GM12878 (cell line): Measurements from ENCODE around the gene DHX40. TPM values are rescaled to one million over a fixed set of nuclear protein-coding genes. Genes with fewer than 3 reads are reported as not detected.

ENCODE experiments used
- ATAC-seq: fragments of 200-7000 bp; cut with Tn5 transposase; 3 replicates; pipeline ENCODE4 v1.9.1; 2020; ENCODE audit warnings: mild to moderate bottlenecking, moderate library complexity
- BruUV-seq: library from RNA; stranded (reverse); fragments of 400-500 nt; replicated peaks from 2 replicates; lab custom pipeline; 2021; lab: Mats Ljungman, UMichigan
- CTCF ChIA-PET: fragments of 300-600 bp; sonication (Branson Sonifier 250); formaldehyde crosslinking; extraction: SDS; loops from one replicate; lab custom pipeline; 2021; ENCODE audit warnings: inconsistent platforms; lab: Yijun Ruan, JAX
- POLR2A ChIA-PET: fragments of 350-600 bp; formaldehyde crosslinking; extraction: SDS; loops from one replicate; lab custom pipeline; 2021; ENCODE audit warnings: inconsistent platforms; lab: Charles Lee
- RAD21 ChIA-PET: fragments of 300-600 bp; sonication (Branson Sonifier 250); formaldehyde crosslinking; loops from one replicate; lab custom pipeline; 2023; ENCODE audit warnings: antibody characterized with exemption; ENCODE audit not compliant: unreplicated experiment; lab: Charles Lee
- SMC1A ChIA-PET: fragments of 300-600 bp; sonication (Branson Sonifier 250); formaldehyde crosslinking; loops from one replicate; lab custom pipeline; 2023; ENCODE audit not compliant: unreplicated experiment, uncharacterized antibody; lab: Charles Lee
- DNase-seq: peaks from one replicate; pipeline ENCODE4 v3.0.0-alpha.2; 2011; ENCODE audit warnings: low read depth, low spot score
- FAIRE-seq: peaks from 3 replicates; lab custom pipeline; 2011; peaks lifted over from hg19 to GRCh38; lab: Jason Lieb, UNC
- H2AFZ ChIP-seq: 2 replicates; pipeline ENCODE4 v1.6.0; 2011; ENCODE audit warnings: low read depth, low read length, control low read depth; ENCODE audit not compliant: control insufficient read depth
- H3K27ac ChIP-seq: 2 replicates; pipeline ENCODE4 v1.5.1; 2011; ENCODE audit warnings: control low read depth; ENCODE audit not compliant: control insufficient read depth, insufficient read depth
- H3K27me3 ChIP-seq, 2 experiments: replicated peaks in 1 of 2; 2 replicates each; pipeline versions ENCODE4 v1.6.0 to v1.6.1; 2011; ENCODE audit warnings: low read length in 1 of 2; ENCODE audit not compliant: control insufficient read depth in 2 of 2, insufficient read depth in 2 of 2
- H3K36me3 ChIP-seq, 2 experiments: 2 replicates each; pipeline ENCODE4 v1.5.1; 2011; ENCODE audit warnings: low read length in 1 of 2; ENCODE audit not compliant: control insufficient read depth in 2 of 2, insufficient read depth in 2 of 2
- H3K4me1 ChIP-seq: 2 replicates; pipeline ENCODE4 v1.6.1; 2011; ENCODE audit warnings: mild to moderate bottlenecking, low read length, moderate library complexity, mixed read lengths; ENCODE audit not compliant: control insufficient read depth, insufficient read depth
- H3K4me2 ChIP-seq: 2 replicates; pipeline ENCODE4 v1.6.0; 2011; ENCODE audit warnings: control low read depth; ENCODE audit not compliant: control insufficient read depth, insufficient read depth
- H3K4me3 ChIP-seq: fragments of 200-600 bp; sonication (generic); 2 replicates; pipeline ENCODE4 v1.5.1; 2016
- H3K79me2 ChIP-seq: 2 replicates; pipeline ENCODE4 v1.6.0; 2011; ENCODE audit warnings: low read length; ENCODE audit not compliant: control insufficient read depth, insufficient read depth
- H3K9ac ChIP-seq: 2 replicates; pipeline ENCODE4 v1.8.0; 2011; ENCODE audit warnings: low read length, control low read depth, mixed read lengths; ENCODE audit not compliant: control insufficient read depth, insufficient read depth
- H3K9me3 ChIP-seq: replicated peaks from 3 replicates; pipeline ENCODE4 v1.5.1; 2011; ENCODE audit warnings: mild to moderate bottlenecking, low read length; ENCODE audit not compliant: control insufficient read depth, insufficient read depth
- H4K20me1 ChIP-seq: 2 replicates; pipeline ENCODE4 v1.6.0; 2011; ENCODE audit not compliant: control insufficient read depth, insufficient read depth
- CREM ChIP-seq: IDR thresholded peaks from 2 replicates; pipeline ENCODE4 v1.6.1; 2014; ENCODE audit warnings: antibody characterized with exemption, low read depth
- FOS ChIP-seq: IDR thresholded peaks from 3 replicates; pipeline ENCODE4 v1.6.1; 2011; ENCODE audit warnings: borderline replicate concordance; ENCODE audit not compliant: insufficient read length; ENCODE audit errors: extremely low read depth
- GATAD2B ChIP-seq: fragments of 450-650 bp; conservative IDR thresholded peaks from 2 replicates; pipeline ENCODE4 v1.6.1; 2017; ENCODE audit warnings: low read depth, mild to moderate bottlenecking, moderate library complexity
- HDAC2 ChIP-seq: fragments of 200-600 bp; sonication (generic); IDR thresholded peaks from 2 replicates; pipeline ENCODE4 v1.6.1; 2017
- IKZF2 ChIP-seq, 2 experiments: fragments of 450-650 bp; IDR thresholded peaks; 2 replicates each; pipeline ENCODE4 v1.6.1; 2017; ENCODE audit warnings: mild to moderate bottlenecking in 2 of 2, moderate library complexity in 2 of 2
- MEF2B ChIP-seq: fragments of 450-650 bp; IDR thresholded peaks from 2 replicates; pipeline ENCODE4 v1.6.1; 2018; ENCODE audit warnings: mild to moderate bottlenecking, moderate library complexity; ENCODE audit not compliant: partially characterized antibody, poor library complexity, severe bottlenecking
- RAD21 ChIP-seq: IDR thresholded peaks from 2 replicates; pipeline ENCODE4 v1.6.1; 2011; ENCODE audit warnings: mild to moderate bottlenecking, low read depth, low read length, moderate library complexity; ENCODE audit not compliant: insufficient read depth
- RFX5 ChIP-seq: IDR thresholded peaks from 2 replicates; pipeline ENCODE4 v1.6.1; 2011; ENCODE audit warnings: low read depth, low read length, improper control_type of control experiment
- RUNX3 ChIP-seq: IDR thresholded peaks from 2 replicates; pipeline ENCODE4 v1.6.1; 2012; ENCODE audit warnings: low read length, inconsistent platforms
- WGBS: methylation state at CpG from one replicate; pipeline ENCODE4 v1.1.6; 2016; ENCODE audit warnings: low lambda C conversion rate; ENCODE audit not compliant: insufficient replicate concordance, insufficient coverage; ENCODE audit errors: missing lambda C conversion rate; 5-methylcytosine and 5-hydroxymethylcytosine counted together
- in situ Hi-C: fragments of 300-500 bp; cut with MboI; formaldehyde crosslinking; loops from 9 replicates; pipeline ENCODE4 v1.14.3; 2018; ENCODE audit warnings: mixed read lengths
- intact Hi-C: fragments of 100-400 bp; cut with micrococcal nuclease; formaldehyde crosslinking; loops from one replicate; pipeline ENCODE4 v1.14.2; 2022; ENCODE audit not compliant: unreplicated experiment
- polyA plus RNA-seq, 11 experiments: library from polyadenylated mRNA; depleted of rRNA in 4 of 11; unstranded in 6 of 11; stranded (reverse) in 5 of 11; fragments of >200 nt; fragmentation: Nextera tagmentation in 4 of 11; fragmentation: Illumina TruSeq in 1 of 11; extraction: Ambion mirVana in 4 of 11; extraction: Trizol in 1 of 11; gene quantifications; 1 replicate in 1 of 11; 2 replicates in 10 of 11; pipeline versions ENCODE4 v1.2.1 to v1.2.3, GENCODE V29; 2011 to 2016; ENCODE audit warnings: inconsistent platforms in 2 of 11, missing spikeins in 2 of 11, low read depth in 1 of 11
- total RNA-seq, 4 experiments: library from RNA; depleted of rRNA in 3 of 4; stranded (reverse); fragments of >200 nt in 3 of 4; fragmentation: Illumina TruSeq in 1 of 4; extraction: Trizol in 1 of 4; gene quantifications; 2 replicates each; pipeline versions ENCODE4 v1.2.1 to v1.2.3, GENCODE V29; 2013 to 2021
- TF ChIP-seq, protein P1 (sequence below): fragments of 450-650 bp; IDR thresholded peaks from 2 replicates; pipeline ENCODE4 v1.6.1; 2017; ENCODE audit warnings: mild to moderate bottlenecking, low read depth, inconsistent platforms; ENCODE audit not compliant: poor library complexity, severe bottlenecking
- TF ChIP-seq, protein P2 (sequence below): fragments of 450-650 bp; IDR thresholded peaks from 2 replicates; pipeline ENCODE4 v1.6.1; 2018; ENCODE audit warnings: borderline replicate concordance, mild to moderate bottlenecking; ENCODE audit not compliant: partially characterized antibody
- TF ChIP-seq, protein P3 (sequence below): IDR thresholded peaks from 2 replicates; pipeline ENCODE4 v1.6.1; 2011; ENCODE audit warnings: low read depth, mild to moderate bottlenecking, low read length, moderate library complexity, borderline replicate concordance; ENCODE audit errors: extremely low read depth

Gene DHX40
- total and polyA plus RNA-seq, 10 of the 15 experiments (the other 5 are each of a cell fraction or from before 2014, with no cell fraction given), result 4.8 to 29.2 (median 12.0) TPM

DNA sequence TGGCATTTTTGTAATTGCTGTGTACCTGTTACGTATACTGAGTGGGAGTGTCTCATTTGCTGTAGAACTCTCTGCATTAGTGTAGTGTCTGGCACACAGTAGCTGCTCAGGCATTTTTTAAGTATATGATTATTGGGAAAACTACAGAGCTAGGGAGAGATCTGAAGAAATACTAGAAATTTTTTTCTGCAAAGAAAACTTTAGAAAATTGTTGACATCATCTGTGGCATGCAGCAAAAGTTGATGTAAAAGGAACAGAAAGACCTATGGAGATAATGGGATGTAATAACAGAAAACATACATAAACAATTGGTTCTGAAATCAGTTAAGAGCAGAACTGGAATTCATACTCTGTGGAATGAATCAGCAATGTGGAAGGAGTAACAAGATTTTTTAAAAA, 65.9 kb downstream of the DHX40 start:
- ChIA-PET SMC1A (no interaction called here), CTCF (no interaction called here), POLR2A (no interaction called here), RAD21 (interaction anchor here (1.3 kb wide), 1 partner anchor 9 kb away, joined by 3 read pairs; no protein-coding TSS in a partner anchor)
- in situ Hi-C loops (no loop called here), intact Hi-C loops (no loop called here)
- DNase-seq (no peak), FAIRE-seq (no peak), ATAC-seq (no peak)
- no peak overlapping the region for H3K4me2 ChIP-seq
- peaks cover 15% of the 10 kb centered on the region for H4K20me1 ChIP-seq
- H3K27ac ChIP-seq, result no peak overlapping the region
- WGBS, result 86% methylated on average over 1 of the region's 1 CpG
- H3K4me1 ChIP-seq, result peaks cover 22% of the 10 kb centered on the region
- no peak overlapping the region for H2AFZ ChIP-seq
- H3K79me2 ChIP-seq, result peaks cover 90% of the 10 kb centered on the region
- peaks cover 0 to 17% of the 10 kb centered on the region in 2 experiments; a peak in 2 of 4 replicates for H3K36me3 ChIP-seq
- no peaks in the 10 kb centered on the region for H3K27me3 ChIP-seq
- H3K4me3 ChIP-seq, result no peak overlapping the region
- no TSS peak for BruUV-seq
- no peak overlapping the region for H3K9ac ChIP-seq
- TF ChIP-seq HDAC2 (no peak), RAD21 (no peak)
- TF ChIP-seq, protein P1, sequence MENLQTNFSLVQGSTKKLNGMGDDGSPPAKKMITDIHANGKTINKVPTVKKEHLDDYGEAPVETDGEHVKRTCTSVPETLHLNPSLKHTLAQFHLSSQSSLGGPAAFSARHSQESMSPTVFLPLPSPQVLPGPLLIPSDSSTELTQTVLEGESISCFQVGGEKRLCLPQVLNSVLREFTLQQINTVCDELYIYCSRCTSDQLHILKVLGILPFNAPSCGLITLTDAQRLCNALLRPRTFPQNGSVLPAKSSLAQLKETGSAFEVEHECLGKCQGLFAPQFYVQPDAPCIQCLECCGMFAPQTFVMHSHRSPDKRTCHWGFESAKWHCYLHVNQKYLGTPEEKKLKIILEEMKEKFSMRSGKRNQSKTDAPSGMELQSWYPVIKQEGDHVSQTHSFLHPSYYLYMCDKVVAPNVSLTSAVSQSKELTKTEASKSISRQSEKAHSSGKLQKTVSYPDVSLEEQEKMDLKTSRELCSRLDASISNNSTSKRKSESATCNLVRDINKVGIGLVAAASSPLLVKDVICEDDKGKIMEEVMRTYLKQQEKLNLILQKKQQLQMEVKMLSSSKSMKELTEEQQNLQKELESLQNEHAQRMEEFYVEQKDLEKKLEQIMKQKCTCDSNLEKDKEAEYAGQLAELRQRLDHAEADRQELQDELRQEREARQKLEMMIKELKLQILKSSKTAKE, result no peak
- no peaks in the 10 kb centered on the region for H3K9me3 ChIP-seq

DNA sequence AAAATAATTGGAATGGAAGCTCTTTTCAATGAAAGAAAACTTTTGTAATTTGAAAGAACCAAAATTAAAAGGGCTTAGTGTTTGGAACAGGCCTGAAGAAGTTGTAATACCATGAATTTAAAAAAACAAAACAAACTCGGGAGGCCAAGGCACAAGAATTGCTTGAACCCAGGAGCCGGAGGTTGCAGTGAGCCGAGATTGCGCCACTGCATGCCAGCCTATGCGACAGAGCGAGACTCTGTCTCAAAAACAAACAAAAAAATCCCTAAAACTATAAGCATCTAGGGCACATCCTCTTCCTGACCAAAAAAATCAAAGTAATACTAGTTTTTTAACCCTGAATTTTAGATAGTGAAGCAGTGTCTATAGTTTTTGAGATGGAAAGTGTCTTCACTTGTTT, 67.0 kb downstream of the DHX40 start:
- DNase-seq (no peak), FAIRE-seq (no peak), ATAC-seq (no peak)
- peaks cover 22% of the 10 kb centered on the region for H3K4me1 ChIP-seq
- peaks cover 85% of the 10 kb centered on the region for H3K79me2 ChIP-seq
- ChIA-PET POLR2A (interaction anchor here (0.7 to 12.3 kb wide), 2 partner anchors 12 to 151 kb away, joined by 3 to 111 read pairs; partner anchors contain the start of gene CLTC), RAD21 (interaction anchor here (0.7 to 1.3 kb wide), 2 partner anchors 10 to 111 kb away, joined by 3 read pairs; no protein-coding TSS in a partner anchor), SMC1A (interaction anchor here (0.6 to 1.0 kb wide), 2 partner anchors 10 to 15 kb away, joined by 4 read pairs; no protein-coding TSS in a partner anchor), CTCF (interaction anchor here (0.6 to 1.0 kb wide), 3 partner anchors 14 to 801 kb away, joined by 3 to 6 read pairs (median 3); no protein-coding TSS in a partner anchor)
- no TSS peak for BruUV-seq
- 81% methylated on average over 6 of the region's 6 CpGs for WGBS
- H2AFZ ChIP-seq, result no peak overlapping the region
- TF ChIP-seq RUNX3, result no peak
- no peak for TF ChIP-seq MEF2B
- TF ChIP-seq GATAD2B, result no peak
- TF ChIP-seq, protein P2, sequence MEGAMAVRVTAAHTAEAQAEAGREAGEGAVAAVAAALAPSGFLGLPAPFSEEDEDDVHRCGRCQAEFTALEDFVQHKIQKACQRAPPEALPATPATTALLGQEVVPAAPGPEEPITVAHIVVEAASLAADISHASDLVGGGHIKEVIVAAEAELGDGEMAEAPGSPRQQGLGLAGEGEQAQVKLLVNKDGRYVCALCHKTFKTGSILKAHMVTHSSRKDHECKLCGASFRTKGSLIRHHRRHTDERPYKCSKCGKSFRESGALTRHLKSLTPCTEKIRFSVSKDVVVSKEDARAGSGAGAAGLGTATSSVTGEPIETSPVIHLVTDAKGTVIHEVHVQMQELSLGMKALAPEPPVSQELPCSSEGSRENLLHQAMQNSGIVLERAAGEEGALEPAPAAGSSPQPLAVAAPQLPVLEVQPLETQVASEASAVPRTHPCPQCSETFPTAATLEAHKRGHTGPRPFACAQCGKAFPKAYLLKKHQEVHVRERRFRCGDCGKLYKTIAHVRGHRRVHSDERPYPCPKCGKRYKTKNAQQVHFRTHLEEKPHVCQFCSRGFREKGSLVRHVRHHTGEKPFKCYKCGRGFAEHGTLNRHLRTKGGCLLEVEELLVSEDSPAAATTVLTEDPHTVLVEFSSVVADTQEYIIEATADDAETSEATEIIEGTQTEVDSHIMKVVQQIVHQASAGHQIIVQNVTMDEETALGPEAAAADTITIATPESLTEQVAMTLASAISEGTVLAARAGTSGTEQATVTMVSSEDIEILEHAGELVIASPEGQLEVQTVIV, result no peak
- TF ChIP-seq RFX5, result no peak
- TF ChIP-seq, protein P3, sequence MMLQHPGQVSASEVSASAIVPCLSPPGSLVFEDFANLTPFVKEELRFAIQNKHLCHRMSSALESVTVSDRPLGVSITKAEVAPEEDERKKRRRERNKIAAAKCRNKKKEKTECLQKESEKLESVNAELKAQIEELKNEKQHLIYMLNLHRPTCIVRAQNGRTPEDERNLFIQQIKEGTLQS, result no peak
- TF ChIP-seq FOS, result no peak
- no peak for TF ChIP-seq CREM
- no peak for TF ChIP-seq IKZF2 (IDR thresholded peaks at IDR 0.05)
- intact Hi-C loops (no loop called here), in situ Hi-C loops (no loop called here)
- H3K9me3 ChIP-seq, result no peaks in the 10 kb centered on the region
- H3K27ac ChIP-seq, result no peak overlapping the region
- H3K27me3 ChIP-seq, result no peaks in the 10 kb centered on the region
- H3K4me2 ChIP-seq, result no peak overlapping the region
- H3K36me3 ChIP-seq, result peaks cover 0 to 20% of the 10 kb centered on the region in 2 experiments; a peak in 2 of 4 replicates
- no peak overlapping the region for H3K4me3 ChIP-seq
- peaks cover 15% of the 10 kb centered on the region for H4K20me1 ChIP-seq
- no peak overlapping the region for H3K9ac ChIP-seq
